ENCODE results near the gene GYS2.

- TF ChIP-seq CTCF (IDR thresholded peaks at IDR 0.05): no peak
- no peak for TF ChIP-seq POLR2A (IDR thresholded peaks at IDR 0.05)
Observed at GRCh38 chr12:21634245-21634644, 29.6 kb upstream of the GYS2 start.
